Upper lobe of left lung (tissue), 4 donors: ENCODE results near the gene DGCR8.

Experiments used
- CTCF ChIP-seq, 6 experiments: fragments of 450-650 bp in 4 of 6; fragments of 200-600 bp in 2 of 6; sonication (generic) in 2 of 6; IDR thresholded peaks; one replicate each; pipeline ENCODE4 v1.5.1; 2016 to 2019; ENCODE audit warnings: antibody characterized with exemption in 6 of 6
- EP300 ChIP-seq, 4 donors: sonication (generic); formaldehyde crosslinking; IDR thresholded peaks; one replicate each; pipeline ENCODE4 v1.5.1; 2017; ENCODE audit warnings: antibody characterized with exemption in 4 of 4, control low read depth in 2 of 4
- POLR2A ChIP-seq, 4 donors: fragments of 450-650 bp; IDR thresholded peaks; one replicate each; pipeline ENCODE4 v1.5.1; 2016 to 2017; ENCODE audit warnings: antibody characterized with exemption in 4 of 4, mild to moderate bottlenecking in 2 of 4
- POLR2AphosphoS5 ChIP-seq, 2 donors: sonication (generic); formaldehyde crosslinking; IDR thresholded peaks; one replicate each; pipeline ENCODE4 v1.5.1; 2017; ENCODE audit warnings: antibody characterized with exemption in 2 of 2

GRCh38 chr22:20140521-20140964 lies 60.5 kb downstream of the DGCR8 start:
- TF ChIP-seq CTCF (IDR thresholded peaks at IDR 0.05) (no peak), POLR2AphosphoS5 (IDR thresholded peaks at IDR 0.05) (no peak), POLR2A (IDR thresholded peaks at IDR 0.05) (no peak), EP300 (IDR thresholded peaks at IDR 0.05) (no peak)
